DMS79 treated with DMSO at 0.1 percent for 48 hours (cell line): ENCODE data around the gene IBA57.

ENCODE experiments used
- DNase-seq: peaks from one replicate; lab custom pipeline; 2025; lab: John Stamatoyannopoulos, UW

Gene IBA57

DNA sequence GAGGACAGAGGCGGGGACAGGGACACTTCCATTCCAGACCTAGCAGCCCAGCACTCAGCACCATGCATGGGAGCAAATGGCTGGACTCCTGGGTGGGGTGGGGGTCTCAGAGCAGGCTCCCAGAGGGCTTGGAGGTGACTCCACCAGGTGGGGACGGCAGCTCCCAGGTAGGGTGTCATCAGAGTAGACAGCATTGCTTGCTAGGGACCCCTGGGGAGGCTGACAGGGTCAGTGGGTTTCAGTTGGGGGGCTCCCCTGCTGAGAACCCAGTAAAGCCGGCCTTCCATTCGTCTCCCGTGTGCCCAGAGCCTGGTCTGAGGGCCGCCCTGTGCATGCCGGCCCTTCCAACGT lies 20.6 kb upstream of the IBA57 start:
- DNase-seq: no peak

DNA sequence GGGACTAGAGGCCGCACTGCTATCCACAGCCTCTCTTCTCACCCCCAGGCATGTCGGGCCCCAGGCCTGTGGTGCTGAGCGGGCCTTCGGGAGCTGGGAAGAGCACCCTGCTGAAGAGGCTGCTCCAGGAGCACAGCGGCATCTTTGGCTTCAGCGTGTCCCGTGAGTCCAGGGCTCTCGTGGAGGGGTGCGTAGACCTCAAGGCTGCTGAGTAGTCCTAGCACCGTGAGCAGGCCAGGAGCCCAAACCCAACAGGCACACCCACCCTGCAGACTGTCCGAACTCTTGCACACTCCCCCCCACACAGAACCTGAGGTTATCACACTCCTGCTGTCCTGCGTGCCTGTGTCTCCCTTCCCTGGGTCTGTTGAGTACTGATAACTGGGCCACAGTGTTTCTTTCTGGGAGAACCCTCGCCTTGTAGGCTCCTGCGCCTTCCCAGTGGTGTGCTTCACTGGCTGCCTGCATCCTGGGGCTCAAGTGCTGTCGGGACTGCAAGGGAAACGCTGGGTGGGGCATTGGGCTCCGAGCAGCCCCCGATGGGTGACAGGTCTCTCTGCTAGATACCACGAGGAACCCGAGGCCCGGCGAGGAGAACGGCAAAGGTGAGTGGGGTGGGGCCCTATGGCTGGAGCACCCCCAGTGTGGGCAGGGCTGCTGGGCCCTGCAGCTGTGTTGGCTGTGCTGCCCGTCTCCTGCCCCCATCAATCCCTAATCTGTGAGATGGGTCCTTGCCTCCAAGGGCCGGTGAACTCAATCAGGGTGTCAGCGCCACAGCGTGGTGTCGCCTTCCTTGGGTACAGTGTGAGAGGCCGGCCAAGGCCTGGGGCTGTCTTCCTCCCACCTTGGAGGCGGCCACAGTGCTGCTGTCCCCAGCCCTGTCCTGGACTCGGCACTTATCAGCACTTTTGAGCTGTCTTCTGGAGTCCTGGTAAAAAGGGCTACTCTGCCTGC lies 19.9 kb upstream of the IBA57 start:
- no peak for DNase-seq

- DNase-seq: no peak
These were observed 19.0 kb upstream of the IBA57 start for GRCh38 chr1:228146417-228147150.

- no peak for DNase-seq
These were observed 18.4 kb upstream of the IBA57 start for GRCh38 chr1:228147151-228147693.

- no peak for DNase-seq
These were observed 17.8 kb upstream of the IBA57 start for GRCh38 chr1:228147768-228148167.

GRCh38 chr1:228148196-228148861 lies 17.3 kb upstream of the IBA57 start:
- no peak for DNase-seq

- no peak for DNase-seq
These were observed 16.6 kb upstream of the IBA57 start for GRCh38 chr1:228148935-228149405.

DNA sequence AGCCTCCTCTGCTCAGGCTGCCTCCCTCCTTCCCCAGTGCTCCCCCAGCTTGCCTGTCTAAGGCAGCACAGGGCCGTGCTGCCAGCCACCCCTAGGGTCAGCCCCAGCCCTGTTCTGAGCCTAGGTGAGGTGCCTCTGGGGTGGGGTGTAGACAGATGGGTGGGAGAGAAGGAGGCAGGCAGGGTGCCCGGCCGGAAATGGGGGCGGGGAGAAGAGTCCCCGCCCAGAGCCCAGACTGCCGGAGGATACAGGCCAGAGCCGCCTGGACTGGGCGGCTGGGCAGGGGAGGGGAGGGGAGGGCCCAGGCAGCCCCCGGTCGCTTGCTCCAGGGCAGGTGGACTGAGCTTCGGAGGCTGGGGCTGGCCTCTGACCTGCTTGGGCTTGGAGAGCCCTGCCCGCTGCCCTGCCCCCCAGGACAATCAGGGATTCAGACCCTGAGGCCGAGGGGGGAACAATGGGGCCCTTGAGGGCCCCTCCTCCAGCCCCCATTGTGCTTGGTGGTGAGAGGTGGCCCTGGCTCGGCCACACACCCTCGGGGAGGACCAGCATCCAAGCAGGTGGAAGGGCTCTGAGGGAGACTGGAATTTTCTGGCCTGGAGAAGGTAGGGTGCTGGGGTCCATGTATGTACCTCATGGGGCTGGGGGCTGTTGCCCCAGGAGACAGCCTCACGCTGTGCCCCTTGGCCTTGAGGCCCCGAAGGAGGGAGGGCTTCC lies 16.0 kb upstream of the IBA57 start, which contains the start of gene GJC2:
Gene GJC2 (plus strand): TSS at position 525 of the 714 bp plus-strand sequence. CDS start 7,829 bp downstream, outside the sequence.
- DNase-seq: no peak

GRCh38 chr1:228150120-228150460 lies 15.5 kb upstream of the IBA57 start:
- DNase-seq: no peak

DNA sequence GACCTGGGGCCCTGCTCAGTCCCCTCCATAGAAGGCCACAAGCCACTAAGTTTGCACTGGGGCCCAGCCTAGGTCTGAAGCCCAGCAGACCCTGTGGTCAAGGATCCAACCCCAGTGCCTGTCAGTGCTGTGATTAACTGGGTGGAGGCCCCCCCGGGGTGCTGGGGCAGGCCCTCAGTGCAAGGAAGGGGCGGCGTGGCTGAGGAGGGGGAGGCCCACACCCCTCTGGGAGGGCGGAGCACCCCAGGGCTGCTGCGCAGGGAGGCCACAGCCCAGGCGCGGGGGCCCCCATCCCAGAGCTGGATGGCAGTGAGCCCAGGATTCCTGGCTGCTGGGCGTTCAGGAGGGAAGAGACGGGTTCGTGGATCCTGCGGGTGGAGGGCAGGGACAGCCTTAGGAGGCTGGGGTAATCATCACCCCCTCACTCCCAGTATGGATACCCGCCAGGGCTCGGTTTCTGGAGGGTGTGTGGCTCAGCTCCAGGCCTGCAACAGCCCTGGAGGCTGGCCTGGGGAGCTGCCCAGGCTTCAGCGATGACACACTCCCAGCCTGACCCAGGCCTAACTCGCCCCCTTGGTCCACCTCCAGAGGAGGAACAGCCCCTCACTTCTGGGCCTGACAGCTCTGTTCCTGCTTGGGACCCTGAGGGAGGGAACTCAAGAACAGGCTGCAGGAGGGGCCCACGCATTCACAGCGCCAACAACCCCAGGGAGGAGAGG lies 15.0 kb upstream of the IBA57 start:
- DNase-seq: no peak

DNA sequence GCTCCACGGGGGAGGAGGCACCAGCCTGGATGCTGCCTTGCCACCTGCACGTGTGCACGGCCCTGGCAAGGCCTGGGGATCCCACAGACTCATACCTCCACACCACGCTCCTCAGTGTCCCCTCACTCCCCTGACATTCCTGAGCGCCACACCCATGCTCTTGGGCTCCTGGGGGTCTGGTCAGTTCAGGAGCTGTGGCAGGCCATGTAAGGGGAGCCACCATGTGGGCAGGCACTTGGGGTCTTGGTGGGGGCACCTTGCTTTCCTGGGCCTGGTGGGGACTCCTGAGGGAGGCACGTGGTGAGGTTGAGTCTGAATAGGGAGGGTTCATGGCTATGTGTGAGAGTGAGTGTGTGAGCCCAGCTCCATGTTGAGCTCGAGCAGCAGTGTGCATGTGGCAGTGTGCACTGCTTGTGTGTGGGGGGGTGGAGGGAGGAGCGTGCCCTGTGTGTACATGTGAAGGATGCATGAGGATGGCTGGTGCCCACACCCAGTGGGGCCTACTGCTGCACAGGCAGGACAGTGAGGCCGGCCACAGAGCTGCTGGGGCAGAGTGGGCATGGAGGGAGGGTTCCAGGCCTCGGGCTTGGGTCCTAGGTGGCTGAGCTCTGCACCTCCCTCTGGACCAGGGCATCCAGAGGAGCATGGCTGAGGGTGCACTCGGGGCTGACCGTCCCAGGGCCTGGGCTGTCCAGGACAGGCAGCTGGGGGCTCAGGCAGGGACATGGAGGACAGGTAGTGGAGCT lies 14.3 kb upstream of the IBA57 start:
- no peak for DNase-seq

- DNase-seq: no peak
These were observed 13.3 kb upstream of the IBA57 start for GRCh38 chr1:228152097-228152917.

- no peak for DNase-seq
These were observed 12.7 kb upstream of the IBA57 start for GRCh38 chr1:228152918-228153258.

DNA sequence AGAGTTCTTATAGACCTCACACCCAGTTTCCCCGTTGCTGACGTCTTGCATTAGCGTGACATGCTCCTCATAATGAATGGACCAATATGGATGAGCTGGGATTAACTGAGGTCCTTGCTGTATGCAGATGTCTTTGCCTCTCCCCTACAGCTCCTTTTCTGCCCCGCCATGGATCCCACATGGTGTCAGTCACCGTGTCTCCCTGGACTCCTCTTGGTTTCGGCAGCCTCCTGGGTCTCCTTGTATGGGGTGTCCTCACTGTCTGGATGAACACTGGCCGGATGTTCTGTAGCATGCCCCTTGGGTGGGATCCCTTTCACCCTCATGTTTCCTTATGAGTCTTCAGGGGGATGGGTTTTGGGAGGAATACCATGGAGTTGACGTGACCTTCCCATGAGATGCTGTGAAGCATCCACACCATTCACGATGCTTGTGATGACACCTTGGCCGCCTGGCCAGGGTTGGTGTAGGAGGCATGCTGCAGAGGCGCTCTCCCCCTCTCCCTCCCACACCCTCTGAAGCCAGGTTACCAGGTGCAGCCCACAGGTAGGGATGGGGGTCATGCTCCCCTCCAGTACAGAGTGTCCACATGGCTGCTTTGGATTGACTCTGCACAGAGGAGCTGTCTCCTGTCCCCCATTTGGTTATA lies 11.5 kb upstream of the IBA57 start:
- DNase-seq: no peak

DNA sequence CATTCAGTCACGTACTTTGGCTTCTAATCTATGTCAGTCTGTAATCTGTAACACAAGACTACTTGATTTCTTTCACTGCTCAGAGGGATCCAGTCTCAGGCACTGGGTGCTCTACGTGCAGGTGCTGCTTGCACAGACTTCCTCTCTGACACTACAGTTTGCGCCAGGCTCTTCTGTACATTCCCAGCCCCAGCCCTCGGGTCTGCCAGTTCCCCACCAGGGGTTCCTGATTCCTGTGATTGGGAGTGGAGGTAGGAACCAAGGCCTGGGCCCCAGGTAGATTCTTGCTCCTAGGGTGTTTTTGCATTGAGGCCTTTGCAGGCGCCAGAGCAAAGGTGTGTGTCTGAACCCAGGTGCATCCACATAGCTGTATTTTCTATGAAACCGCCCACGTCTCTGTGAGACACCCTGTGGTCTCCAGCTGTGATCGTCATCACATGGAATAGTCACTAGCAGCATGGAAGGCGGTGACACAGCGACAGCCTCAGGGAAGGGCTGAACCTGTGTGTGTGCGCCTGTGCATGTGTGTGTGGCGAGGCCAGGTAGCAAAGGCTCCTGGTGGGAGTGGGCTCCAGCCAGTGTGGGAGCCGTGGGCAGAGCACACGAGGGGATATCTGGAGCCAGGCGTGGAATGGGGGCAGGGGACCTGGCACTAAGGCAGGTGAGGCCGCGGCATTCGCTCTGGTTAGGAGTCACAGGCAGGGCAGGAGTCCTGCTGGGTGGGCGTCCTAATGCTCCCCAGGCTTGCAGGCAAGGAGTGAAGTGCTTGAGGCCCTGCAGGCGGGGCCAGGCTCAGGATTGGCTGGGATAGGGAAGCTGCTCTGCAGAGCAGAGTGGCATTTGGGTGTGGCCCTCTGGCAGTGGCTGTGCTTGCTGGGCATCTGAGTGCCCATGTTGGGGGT lies 10.7 kb upstream of the IBA57 start:
- no peak for DNase-seq

GRCh38 chr1:228155596-228156514 lies 9.7 kb upstream of the IBA57 start:
- DNase-seq: no peak

- no peak for DNase-seq
These were observed 9.1 kb upstream of the IBA57 start for GRCh38 chr1:228156515-228156881.
